ENCODE results near the gene NOX5. TPM values are rescaled to one million over a fixed set of nuclear protein-coding genes. Genes with fewer than 3 reads are reported as not detected.

Gene NOX5
- total RNA-seq, 2 experiments from 2014 or later, result not detected

DNA sequence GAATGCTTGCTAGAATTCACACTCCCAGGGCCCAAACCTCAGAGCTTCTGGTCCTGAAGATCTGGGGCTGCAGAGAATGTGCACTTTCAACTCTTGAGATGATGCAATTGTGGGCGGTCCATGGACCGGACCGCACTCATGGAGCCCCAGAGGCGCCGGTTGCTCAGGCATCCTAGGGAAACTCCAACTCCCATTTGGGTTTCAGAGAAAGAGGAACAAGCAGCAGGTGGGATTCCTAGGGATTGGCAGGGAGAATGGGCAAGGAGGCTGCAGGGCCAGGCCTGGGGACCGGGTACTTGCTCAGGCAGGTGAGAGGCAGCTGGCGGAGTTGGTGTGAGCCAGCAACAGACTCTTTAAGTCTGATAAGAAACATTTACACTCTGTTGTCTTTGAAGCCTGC, 3.5 kb downstream of the NOX5 start:
- Histone ChIP-seq H3K4me3 (ENCODE audit: low read depth, low read length, poor library complexity, severe bottlenecking) (no peak overlapping the region), H3K79me2 (ENCODE audit: insufficient read depth, low read depth, low read length) (no peaks in the 10 kb centered on the region), H3K4me1 (ENCODE audit: insufficient read depth, low read length, poor library complexity, severe bottlenecking) (no peaks in the 10 kb centered on the region), H2AFZ (ENCODE audit: low read length) (no peak overlapping the region), H4K20me1 (ENCODE audit: insufficient read depth, low read length) (no peaks in the 10 kb centered on the region), H3K9me3 (ENCODE audit: low read length) (no peaks in the 10 kb centered on the region), H3K36me3 (ENCODE audit: insufficient read depth, low read length) (no peaks in the 10 kb centered on the region), H3K4me2 (ENCODE audit: low read length) (no peak overlapping the region), H3K9me2 (ENCODE audit: insufficient read depth, low read length) (no peaks in the 10 kb centered on the region), H3K27ac (ENCODE audit: low read depth, low read length, poor library complexity, severe bottlenecking) (no peak overlapping the region)
- intact Hi-C loops (cut with micrococcal nuclease; ENCODE audit: unreplicated experiment), result no loop called here
- BruUV-seq (replicated peaks), result no TSS peak
- ChIA-PET CTCF (ENCODE audit: unreplicated experiment) (no interaction called here), POLR2A (no interaction called here)
- no peak for TF ChIP-seq EZH2phosphoT487 (IDR thresholded peaks at IDR 0.05; ENCODE audit: borderline replicate concordance, low read depth, low read length)
- TF ChIP-seq, protein P1, sequence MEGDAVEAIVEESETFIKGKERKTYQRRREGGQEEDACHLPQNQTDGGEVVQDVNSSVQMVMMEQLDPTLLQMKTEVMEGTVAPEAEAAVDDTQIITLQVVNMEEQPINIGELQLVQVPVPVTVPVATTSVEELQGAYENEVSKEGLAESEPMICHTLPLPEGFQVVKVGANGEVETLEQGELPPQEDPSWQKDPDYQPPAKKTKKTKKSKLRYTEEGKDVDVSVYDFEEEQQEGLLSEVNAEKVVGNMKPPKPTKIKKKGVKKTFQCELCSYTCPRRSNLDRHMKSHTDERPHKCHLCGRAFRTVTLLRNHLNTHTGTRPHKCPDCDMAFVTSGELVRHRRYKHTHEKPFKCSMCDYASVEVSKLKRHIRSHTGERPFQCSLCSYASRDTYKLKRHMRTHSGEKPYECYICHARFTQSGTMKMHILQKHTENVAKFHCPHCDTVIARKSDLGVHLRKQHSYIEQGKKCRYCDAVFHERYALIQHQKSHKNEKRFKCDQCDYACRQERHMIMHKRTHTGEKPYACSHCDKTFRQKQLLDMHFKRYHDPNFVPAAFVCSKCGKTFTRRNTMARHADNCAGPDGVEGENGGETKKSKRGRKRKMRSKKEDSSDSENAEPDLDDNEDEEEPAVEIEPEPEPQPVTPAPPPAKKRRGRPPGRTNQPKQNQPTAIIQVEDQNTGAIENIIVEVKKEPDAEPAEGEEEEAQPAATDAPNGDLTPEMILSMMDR (conservative IDR thresholded peaks at IDR 0.05; ENCODE audit: low read length), result no peak
- no peak for DNase-seq (ENCODE audit: low spot score)

DNA sequence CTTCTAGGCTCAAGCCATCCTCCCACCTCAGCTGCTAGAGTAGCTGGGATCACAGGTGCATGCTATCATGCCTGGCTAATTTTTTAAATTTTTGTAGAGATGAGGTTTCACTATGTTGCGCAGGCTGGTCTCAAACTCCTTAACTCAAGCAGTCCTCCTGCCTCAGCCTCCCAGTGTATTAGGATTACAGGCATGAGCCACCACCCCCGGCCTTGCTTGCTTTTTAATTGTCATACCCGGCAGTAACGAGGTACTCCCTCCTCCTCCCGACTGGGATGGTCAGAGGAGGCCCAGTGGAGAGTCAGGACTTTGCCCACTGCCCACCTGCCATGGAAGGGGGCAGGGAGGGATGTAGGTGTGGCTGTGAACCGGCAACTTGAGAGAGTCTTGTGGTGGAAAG, 4.5 kb downstream of the NOX5 start:
- intact Hi-C loops (cut with micrococcal nuclease; ENCODE audit: unreplicated experiment), result no loop called here
- TF ChIP-seq EZH2phosphoT487 (IDR thresholded peaks at IDR 0.05; ENCODE audit: borderline replicate concordance, low read depth, low read length), result no peak
- TF ChIP-seq, protein P1 (conservative IDR thresholded peaks at IDR 0.05; ENCODE audit: low read length), result no peak
- no TSS peak for BruUV-seq (replicated peaks)

DNA sequence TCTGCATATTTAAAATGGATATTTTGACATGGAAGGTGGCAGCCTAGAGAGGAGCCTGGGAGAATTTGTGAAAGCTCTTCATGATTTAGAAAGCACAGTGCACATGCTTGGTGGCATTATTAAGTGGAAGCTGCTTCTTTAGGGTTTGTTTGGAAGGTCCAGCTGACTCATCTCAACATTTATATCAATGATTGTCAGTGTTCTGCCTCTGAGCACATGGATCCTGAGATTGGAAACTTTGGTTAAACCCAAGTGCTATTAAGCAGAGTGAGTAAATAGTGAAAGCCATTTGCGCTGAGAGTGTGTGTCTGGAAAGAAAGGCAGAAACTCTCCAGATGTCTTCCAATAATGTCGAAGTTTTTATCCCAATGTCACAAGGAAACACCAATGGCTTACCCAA, 7.4 kb downstream of the NOX5 start:
- no peak overlapping the region for H3K4me2 ChIP-seq (ENCODE audit: low read length)
- CTCF ChIA-PET (ENCODE audit: unreplicated experiment), result no interaction called here
- POLR2A ChIA-PET, result interaction anchor here (0.8 kb wide), 1 partner anchor 14 kb away, joined by 3 read pairs; no protein-coding TSS in a partner anchor
- no peak for TF ChIP-seq EZH2phosphoT487 (IDR thresholded peaks at IDR 0.05; ENCODE audit: borderline replicate concordance, low read depth, low read length)
- TF ChIP-seq, protein P1 (conservative IDR thresholded peaks at IDR 0.05; ENCODE audit: low read length), result no peak
- H3K4me3 ChIP-seq (ENCODE audit: low read depth, low read length, poor library complexity, severe bottlenecking), result no peak overlapping the region
- no peak overlapping the region for H3K27ac ChIP-seq (ENCODE audit: low read depth, low read length, poor library complexity, severe bottlenecking)
- BruUV-seq (replicated peaks), result no TSS peak
- H3K9me3 ChIP-seq (ENCODE audit: low read length), result no peaks in the 10 kb centered on the region
- H3K36me3 ChIP-seq (ENCODE audit: insufficient read depth, low read length), result no peaks in the 10 kb centered on the region
- DNase-seq (ENCODE audit: low spot score), result no peak
- no peaks in the 10 kb centered on the region for H3K4me1 ChIP-seq (ENCODE audit: insufficient read depth, low read length, poor library complexity, severe bottlenecking)
- H3K9me2 ChIP-seq (ENCODE audit: insufficient read depth, low read length), result no peaks in the 10 kb centered on the region
- no peak overlapping the region for H2AFZ ChIP-seq (ENCODE audit: low read length)
- no peaks in the 10 kb centered on the region for H4K20me1 ChIP-seq (ENCODE audit: insufficient read depth, low read length)
- H3K79me2 ChIP-seq (ENCODE audit: insufficient read depth, low read depth, low read length), result no peaks in the 10 kb centered on the region
- intact Hi-C loops (cut with micrococcal nuclease; ENCODE audit: unreplicated experiment), result no loop called here

More for the DNA sequence above, 4.5 kb downstream of the NOX5 start:
- H3K4me2 ChIP-seq (ENCODE audit: low read length), result no peak overlapping the region
- no peaks in the 10 kb centered on the region for H3K9me2 ChIP-seq (ENCODE audit: insufficient read depth, low read length)
- ChIA-PET POLR2A (interaction anchor here (0.6 kb wide), 1 partner anchor 404 kb away, joined by 3 read pairs; no protein-coding TSS in a partner anchor), CTCF (ENCODE audit: unreplicated experiment) (no interaction called here)
- no peak overlapping the region for H3K27ac ChIP-seq (ENCODE audit: low read depth, low read length, poor library complexity, severe bottlenecking)
- H3K36me3 ChIP-seq (ENCODE audit: insufficient read depth, low read length), result no peaks in the 10 kb centered on the region
- no peaks in the 10 kb centered on the region for H4K20me1 ChIP-seq (ENCODE audit: insufficient read depth, low read length)
- no peak overlapping the region for H3K4me3 ChIP-seq (ENCODE audit: low read depth, low read length, poor library complexity, severe bottlenecking)
- H3K79me2 ChIP-seq (ENCODE audit: insufficient read depth, low read depth, low read length), result no peaks in the 10 kb centered on the region
- no peak for DNase-seq (ENCODE audit: low spot score)
- H3K9me3 ChIP-seq (ENCODE audit: low read length), result no peaks in the 10 kb centered on the region
- H2AFZ ChIP-seq (ENCODE audit: low read length), result no peak overlapping the region
- H3K4me1 ChIP-seq (ENCODE audit: insufficient read depth, low read length, poor library complexity, severe bottlenecking), result no peaks in the 10 kb centered on the region

Measured in OCI-LY7 (cell line).